VCaP (cell line): ENCODE results near the gene IP6K3.

Experiments used
- H3K27ac ChIP-seq: fragments of 450-650 bp; 2 replicates; pipeline ENCODE4 v1.5.1; 2017
- CTCF ChIP-seq: fragments of 450-650 bp; conservative IDR thresholded peaks from 2 replicates; pipeline ENCODE4 v1.5.1; 2017; ENCODE audit warnings: mild to moderate bottlenecking, moderate library complexity

Gene IP6K3

GRCh38 chr6:33746651-33747100 is at the start of gene IP6K3:
Gene IP6K3, minus strand, starts transcription at chr6:33746905. Its CDS starts 11,429 bp downstream, at chr6:33735476.
- TF ChIP-seq CTCF = no peak

GRCh38 chr6:33794910-33795623 is 48.4 kb upstream of the IP6K3 start:
- H3K27ac ChIP-seq = no peak overlapping the region
- peak; percentile 21; the same call in 1 of the 2 replicates for TF ChIP-seq CTCF

More at GRCh38 chr6:33746651-33747100, at the start of gene IP6K3:
- H3K27ac ChIP-seq = peak within 1 kb of the TSS; percentile 99

- no peak for TF ChIP-seq CTCF
- no peak overlapping the region for H3K27ac ChIP-seq
Measured at GRCh38 chr6:33792981-33793380, 46.3 kb upstream of the IP6K3 start.

- H3K27ac ChIP-seq = no peak overlapping the region
- no peak for TF ChIP-seq CTCF
Measured at GRCh38 chr6:33791620-33792019, 44.9 kb upstream of the IP6K3 start.

- no peak for TF ChIP-seq CTCF
- H3K27ac ChIP-seq = no peak overlapping the region
Measured at GRCh38 chr6:33790910-33791309, 44.2 kb upstream of the IP6K3 start.

GRCh38 chr6:33790379-33790778 is 43.7 kb upstream of the IP6K3 start:
- no peak overlapping the region for H3K27ac ChIP-seq
- no peak for TF ChIP-seq CTCF

- no peak for TF ChIP-seq CTCF
- peak overlapping the region; percentile 99 for H3K27ac ChIP-seq
Measured at GRCh38 chr6:33789550-33789895, 42.8 kb upstream of the IP6K3 start.
